Stomach (tissue), 9 donors: Measurements from ENCODE around the gene NFATC2IP. TPM values are rescaled to one million over a fixed set of nuclear protein-coding genes. Genes with fewer than 3 reads are reported as not detected.

Experiments
- DNase-seq, 2 donors: peaks; one replicate each; pipeline versions ENCODE4 v3.0.0 to v3.0.0-alpha.2; 2013 to 2019
- H3K27ac ChIP-seq, 5 donors: fragments of 200-600 bp in 4 of 5; sonication (generic) in 4 of 5; one replicate each; pipeline ENCODE4 v1.5.1; 2013 to 2019; ENCODE audit warnings: mild to moderate bottlenecking in 1 of 5, moderate library complexity in 1 of 5
- H3K27me3 ChIP-seq, 3 donors: fragments of 200-600 bp; sonication (generic); one replicate each; pipeline ENCODE4 v1.5.1; 2017 to 2019; ENCODE audit warnings: mixed run types in 1 of 3
- H3K36me3 ChIP-seq, 4 donors: fragments of 200-600 bp; sonication (generic); 1 replicate in 3 of 4; 2 replicates in 1 of 4; pipeline ENCODE4 v1.5.1; 2016 to 2019
- H3K4me1 ChIP-seq, 4 donors: fragments of 200-600 bp; sonication (generic); one replicate each; pipeline ENCODE4 v1.5.1; 2016 to 2019
- H3K4me3 ChIP-seq, 4 donors: fragments of 200-600 bp; sonication (generic) in 3 of 4; one replicate each; pipeline ENCODE4 v1.5.1; 2016 to 2019; ENCODE audit warnings: mild to moderate bottlenecking in 1 of 4
- H3K9me3 ChIP-seq, 4 donors: fragments of 200-600 bp; sonication (generic); one replicate each; pipeline ENCODE4 v1.5.1; 2016 to 2019
- EP300 ChIP-seq: sonication (generic); formaldehyde crosslinking; IDR thresholded peaks from one replicate; pipeline ENCODE4 v1.6.1; 2017; ENCODE audit warnings: antibody characterized with exemption
- POLR2A ChIP-seq, 4 donors: fragments of 450-650 bp; IDR thresholded peaks; one replicate each; pipeline ENCODE4 v1.6.1; 2016; ENCODE audit warnings: antibody characterized with exemption in 4 of 4, control low read depth in 2 of 4, mild to moderate bottlenecking in 1 of 4, moderate library complexity in 1 of 4
- POLR2AphosphoS5 ChIP-seq, 3 donors: sonication (generic); formaldehyde crosslinking; IDR thresholded peaks; one replicate each; pipeline ENCODE4 v1.6.1; 2016; ENCODE audit warnings: antibody characterized with exemption in 3 of 3
- WGBS, 5 donors: extraction: QIAGEN DNeasy Blood & Tissue Kit in 3 of 5; methylation state at CpG; one replicate each; pipeline versions ENCODE4 v1.1.5 to v1.1.7; 2013 to 2018; 5-methylcytosine and 5-hydroxymethylcytosine counted together
- intact Hi-C: fragments of 100-400 bp; cut with DNase I; formaldehyde crosslinking; loops from one replicate; pipeline ENCODE4 v1.15.1; 2023; ENCODE audit warnings: low total_unique reads
- polyA plus RNA-seq, 3 donors: library from polyadenylated mRNA; stranded (reverse); fragments of 200-250 nt; gene quantifications; one replicate each; pipeline ENCODE4 v1.2.3, GENCODE V29; 2013
- total RNA-seq, 5 donors: library from RNA; depleted of rRNA; stranded (reverse); fragments of >200 nt; gene quantifications; one replicate each; pipeline versions ENCODE4 v1.1.0 to v1.2.3, GENCODE V29; 2014 to 2016
- TF ChIP-seq, protein P1 (sequence below), 7 experiments: fragments of 450-650 bp in 4 of 7; fragments of 200-600 bp in 3 of 7; sonication (generic) in 3 of 7; IDR thresholded peaks; one replicate each; pipeline ENCODE4 v1.5.1; 2016 to 2019; ENCODE audit warnings: antibody characterized with exemption in 7 of 7, control low read depth in 2 of 7, mild to moderate bottlenecking in 1 of 7
- donor health status: healthy with polysubstance abuse.
- donor health status: Bipolar disorder and iron deficiency.
- donor health status: healthy.

The NFATC2IP gene
- total and polyA plus RNA-seq, 8 donors, result 10.4 to 265 (median 31.7) TPM

DNA sequence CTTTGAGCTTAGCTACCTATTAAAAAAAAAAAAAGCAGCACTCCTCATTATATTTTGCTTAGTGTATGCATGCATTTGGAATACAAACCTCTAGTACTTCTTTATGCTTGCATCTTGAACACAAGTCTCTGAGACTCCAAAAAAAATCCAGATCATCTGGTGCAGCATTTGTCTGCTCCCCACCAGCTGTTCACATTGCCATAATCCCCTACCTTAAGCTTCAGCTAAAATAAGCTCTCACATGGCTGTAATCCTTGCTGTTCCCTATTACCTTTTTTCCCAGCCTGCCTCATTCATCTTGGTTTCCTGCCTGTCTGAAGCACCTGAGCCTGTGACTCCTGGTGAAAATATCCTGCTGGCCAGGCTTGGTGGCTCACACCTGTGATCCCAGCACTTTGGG is 7.5 kb upstream of the NFATC2IP start:
- TF ChIP-seq EP300 (no peak), POLR2A (IDR thresholded peaks at IDR 0.05) (no peak), POLR2AphosphoS5 (IDR thresholded peaks at IDR 0.05) (no peak)
- TF ChIP-seq, protein P1, sequence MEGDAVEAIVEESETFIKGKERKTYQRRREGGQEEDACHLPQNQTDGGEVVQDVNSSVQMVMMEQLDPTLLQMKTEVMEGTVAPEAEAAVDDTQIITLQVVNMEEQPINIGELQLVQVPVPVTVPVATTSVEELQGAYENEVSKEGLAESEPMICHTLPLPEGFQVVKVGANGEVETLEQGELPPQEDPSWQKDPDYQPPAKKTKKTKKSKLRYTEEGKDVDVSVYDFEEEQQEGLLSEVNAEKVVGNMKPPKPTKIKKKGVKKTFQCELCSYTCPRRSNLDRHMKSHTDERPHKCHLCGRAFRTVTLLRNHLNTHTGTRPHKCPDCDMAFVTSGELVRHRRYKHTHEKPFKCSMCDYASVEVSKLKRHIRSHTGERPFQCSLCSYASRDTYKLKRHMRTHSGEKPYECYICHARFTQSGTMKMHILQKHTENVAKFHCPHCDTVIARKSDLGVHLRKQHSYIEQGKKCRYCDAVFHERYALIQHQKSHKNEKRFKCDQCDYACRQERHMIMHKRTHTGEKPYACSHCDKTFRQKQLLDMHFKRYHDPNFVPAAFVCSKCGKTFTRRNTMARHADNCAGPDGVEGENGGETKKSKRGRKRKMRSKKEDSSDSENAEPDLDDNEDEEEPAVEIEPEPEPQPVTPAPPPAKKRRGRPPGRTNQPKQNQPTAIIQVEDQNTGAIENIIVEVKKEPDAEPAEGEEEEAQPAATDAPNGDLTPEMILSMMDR (IDR thresholded peaks at IDR 0.05), result no peak
- intact Hi-C loops, result no loop called here

GRCh38 chr16:28946681-28947080 is 4.1 kb upstream of the NFATC2IP start:
- Histone ChIP-seq H3K36me3 (no peaks in the 10 kb centered on the region), H3K27me3 (no peaks in the 10 kb centered on the region), H3K9me3 (no peaks in the 10 kb centered on the region), H3K27ac (no peak overlapping the region), H3K4me3 (no peak overlapping the region), H3K4me1 (peaks cover 13 to 24% (median 20%) of the 10 kb centered on the region in 4 donors)
- intact Hi-C loops, result no loop called here
- 74 to 79% (median 77%) methylated on average over 4 of the region's 4 CpGs for WGBS, 5 donors
- TF ChIP-seq POLR2A (IDR thresholded peaks at IDR 0.05), result no peak
- no peak for TF ChIP-seq POLR2AphosphoS5 (IDR thresholded peaks at IDR 0.05)
- TF ChIP-seq EP300, result no peak
- TF ChIP-seq, protein P1 (IDR thresholded peaks at IDR 0.05), result no peak
- DNase-seq, result no peak

More for the DNA sequence above, 7.5 kb upstream of the NFATC2IP start:
- peaks cover 9 to 12% (median 11%) of the 10 kb centered on the region in 4 donors for H3K4me1 ChIP-seq
- no peak for DNase-seq
- no peak overlapping the region for H3K4me3 ChIP-seq
- H3K27ac ChIP-seq, result no peak overlapping the region
- no peaks in the 10 kb centered on the region for H3K36me3 ChIP-seq
- no peaks in the 10 kb centered on the region for H3K9me3 ChIP-seq
- no peaks in the 10 kb centered on the region for H3K27me3 ChIP-seq

- H3K27ac ChIP-seq, result peak overlapping the region; percentile 73 to 91 (median 88)
- DNase-seq, result peak in 1 of 2 donors; percentile 68
- no peaks in the 10 kb centered on the region for H3K9me3 ChIP-seq
- 1 to 2% (median 1%) methylated on average over 17 of the region's 17 CpGs for WGBS, 5 donors
- peaks cover 31 to 39% (median 38%) of the 10 kb centered on the region in 4 donors for H3K36me3 ChIP-seq
- H3K4me1 ChIP-seq, result peaks cover 10 to 35% (median 26%) of the 10 kb centered on the region in 4 donors
- intact Hi-C loops, result no loop called here
- H3K4me3 ChIP-seq, result peak overlapping the region; percentile 72 to 98 (median 94)
- H3K27me3 ChIP-seq, result no peaks in the 10 kb centered on the region
- TF ChIP-seq EP300, result no peak
- TF ChIP-seq, protein P1 (IDR thresholded peaks at IDR 0.05), result no peak
- TF ChIP-seq POLR2AphosphoS5 (IDR thresholded peaks at IDR 0.05), result no peak
- TF ChIP-seq POLR2A (IDR thresholded peaks at IDR 0.05), result no peak
These were observed 740 bp downstream of the NFATC2IP start for GRCh38 chr16:28951410-28951943.

- TF ChIP-seq, protein P1 (IDR thresholded peaks at IDR 0.05), result no peak
- TF ChIP-seq POLR2A (IDR thresholded peaks at IDR 0.05) (no peak), EP300 (no peak)
- WGBS, 5 donors, result 91 to 98% (median 93%) methylated on average over 9 of the region's 9 CpGs
- DNase-seq, result no peak
- no peaks in the 10 kb centered on the region for H3K9me3 ChIP-seq
- no peak overlapping the region for H3K4me3 ChIP-seq
- H3K36me3 ChIP-seq, result peaks cover 61 to 99% (median 98%) of the 10 kb centered on the region in 4 donors
- intact Hi-C loops, result no loop called here
- H3K27me3 ChIP-seq, result no peaks in the 10 kb centered on the region
- no peak overlapping the region for H3K27ac ChIP-seq
- H3K4me1 ChIP-seq, result peaks cover 0 to 8% (median 3%) of the 10 kb centered on the region in 4 donors
These were observed 7.5 kb downstream of the NFATC2IP start for GRCh38 chr16:28958216-28958615.
